Measurements from ENCODE around the gene DNAH12.
"Not testable (repeated sequence)": the region's sequence is repeated elsewhere in the genome, so short reads cannot be mapped to it uniquely, and the experiment has no call there.

- not testable (repeated sequence) for TF ChIP-seq EZH2 (IDR thresholded peaks at IDR 0.05; ENCODE audit: insufficient read depth, low read length); CTCF (IDR thresholded peaks at IDR 0.05; ENCODE audit: insufficient read depth, low read depth, low read length)
These were observed 95.7 kb downstream of the DNAH12 start for GRCh38 chr3:57448489-57448888.

Data from astrocyte (in vitro differentiated cells and primary cell).